Measurements from ENCODE around the gene MYNN. TPM values are rescaled to one million over a fixed set of nuclear protein-coding genes. Genes with fewer than 3 reads are reported as not detected.

MYNN gene
- total and polyA plus RNA-seq, 2 of the 13 experiments (the other 11 are each of a cell fraction or from before 2014, with no cell fraction given) = 10.4 to 17.6 TPM

Other genes starting within 250 kb of the MYNN start
- 0.17 and 0.18 TPM in 2 replicates for gene MECOM, start 109.7 kb upstream of the MYNN start, total RNA-seq (2016; rRNA removed; fragmentation: Illumina TruSeq; extraction: Trizol)
- gene MECOM, start 109.7 kb upstream of the MYNN start, polyA plus RNA-seq (2011; rRNA removed) = 0.04 and 0.29 TPM in 2 replicates
- 8.4 and 74.6 TPM in 2 replicates for gene TERC, start 8.3 kb upstream of the MYNN start, total RNA-seq (2016; rRNA removed; fragmentation: Illumina TruSeq; extraction: Trizol)
- gene TERC, start 8.3 kb upstream of the MYNN start, polyA plus RNA-seq (2011; rRNA removed) = 1.3 and 2.9 TPM in 2 replicates
- gene ACTRT3, start 3.8 kb upstream of the MYNN start, total RNA-seq (2016; rRNA removed; fragmentation: Illumina TruSeq; extraction: Trizol) = 0.97 and 1.1 TPM in 2 replicates
- 0.42 and 0.47 TPM in 2 replicates for gene ACTRT3, start 3.8 kb upstream of the MYNN start, polyA plus RNA-seq (2011; rRNA removed)
- gene LRRIQ4, start 39.5 kb downstream of the MYNN start, total RNA-seq (2016; rRNA removed; fragmentation: Illumina TruSeq; extraction: Trizol) = not detected in 2 replicates
- not detected in 2 replicates for gene LRRIQ4, start 39.5 kb downstream of the MYNN start, polyA plus RNA-seq (2011; rRNA removed)
- not detected in 2 replicates for gene LRRC34, start 39.5 kb downstream of the MYNN start, total RNA-seq (2016; rRNA removed; fragmentation: Illumina TruSeq; extraction: Trizol)
- gene LRRC34, start 39.5 kb downstream of the MYNN start, polyA plus RNA-seq (2011; rRNA removed) = not detected in 2 replicates
- not detected in 2 replicates for gene LRRC31, start 96.5 kb downstream of the MYNN start, total RNA-seq (2016; rRNA removed; fragmentation: Illumina TruSeq; extraction: Trizol)
- not detected in 2 replicates for gene LRRC31, start 96.5 kb downstream of the MYNN start, polyA plus RNA-seq (2011; rRNA removed)
- gene SAMD7, start 138.2 kb downstream of the MYNN start, total RNA-seq (2016; rRNA removed; fragmentation: Illumina TruSeq; extraction: Trizol) = not detected in 2 replicates
- gene SAMD7, start 138.2 kb downstream of the MYNN start, polyA plus RNA-seq (2011; rRNA removed) = not detected in 2 replicates
- gene SEC62, start 193.4 kb downstream of the MYNN start, total RNA-seq (2016; rRNA removed; fragmentation: Illumina TruSeq; extraction: Trizol) = 53.5 and 68.7 TPM in 2 replicates
- gene SEC62, start 193.4 kb downstream of the MYNN start, polyA plus RNA-seq (2011; rRNA removed) = 54.0 and 55.7 TPM in 2 replicates